HepG2 (cell line): ENCODE results near the gene CYB5A. TPM values are rescaled to one million over a fixed set of nuclear protein-coding genes. Genes with fewer than 3 reads are reported as not detected.

Experiments used
- ATAD3A ChIP-seq: sonication (generic); formaldehyde crosslinking; IDR thresholded peaks from 2 replicates; pipeline ENCODE4 v1.4.0; 2020; ENCODE audit warnings: missing genetic modification reagents
- EP300 ChIP-seq, 3 experiments: sonication (generic) in 1 of 3; formaldehyde crosslinking in 1 of 3; IDR thresholded peaks; 2 replicates each; pipeline versions ENCODE4 v1.5.1 to v1.6.1; 2011 to 2020; ENCODE audit warnings: low read depth in 2 of 3, low read length in 2 of 3, borderline replicate concordance in 1 of 3, improper control_type of control experiment in 1 of 3, mild to moderate bottlenecking in 1 of 3, missing genetic modification reagents in 1 of 3, moderate library complexity in 1 of 3
- HNRNPUL1 ChIP-seq: fragments of 200-400 bp; formaldehyde crosslinking; IDR thresholded peaks from 2 replicates; pipeline ENCODE4 v1.6.1; 2017; ENCODE audit warnings: low read depth, mild to moderate bottlenecking, low read length, moderate library complexity
- KDM1A ChIP-seq: IDR thresholded peaks from 2 replicates; pipeline ENCODE4 v1.6.1; 2016; ENCODE audit warnings: missing compliant biosample characterization
- KDM6A ChIP-seq: IDR thresholded peaks from 2 replicates; pipeline ENCODE4 v1.6.1; 2016; ENCODE audit warnings: low read depth
- NCOA1 ChIP-seq: sonication (generic); formaldehyde crosslinking; IDR thresholded peaks from 2 replicates; pipeline ENCODE4 v1.9.0; 2021; ENCODE audit warnings: missing genetic modification reagents
- PHF20 ChIP-seq: sonication (generic); formaldehyde crosslinking; IDR thresholded peaks from 2 replicates; pipeline ENCODE4 v1.5.0; 2020; ENCODE audit warnings: mild to moderate bottlenecking, missing genetic modification reagents
- RNF2 ChIP-seq: fragments of 450-650 bp; conservative IDR thresholded peaks from 2 replicates; pipeline ENCODE4 v1.6.1; 2016; ENCODE audit warnings: low read depth
- RXRA ChIP-seq: sonication (generic); formaldehyde crosslinking; IDR thresholded peaks from 2 replicates; pipeline ENCODE4 v1.5.1; 2020; ENCODE audit warnings: missing genetic modification reagents
- SCMH1 ChIP-seq: sonication (generic); formaldehyde crosslinking; IDR thresholded peaks from 2 replicates; pipeline ENCODE4 v1.9.0; 2021; ENCODE audit warnings: missing genetic modification reagents, mild to moderate bottlenecking, borderline replicate concordance
- ZEB1 ChIP-seq: IDR thresholded peaks from 2 replicates; pipeline ENCODE4 v1.6.1; 2012; ENCODE audit warnings: mild to moderate bottlenecking, low read depth, inconsistent platforms; ENCODE audit not compliant: insufficient replicate concordance
- ZNF138 ChIP-seq: sonication (generic); formaldehyde crosslinking; IDR thresholded peaks from 2 replicates; pipeline ENCODE4 v1.5.0; 2020; ENCODE audit warnings: mild to moderate bottlenecking, low read depth, missing genetic modification reagents
- ZNF550 ChIP-seq: sonication (generic); formaldehyde crosslinking; IDR thresholded peaks from 2 replicates; pipeline ENCODE4 v1.4.0; 2020; ENCODE audit warnings: mild to moderate bottlenecking, missing genetic modification reagents, borderline replicate concordance
- ZNF619 ChIP-seq: sonication (generic); formaldehyde crosslinking; IDR thresholded peaks from 2 replicates; pipeline ENCODE4 v1.4.0; 2020; ENCODE audit warnings: mild to moderate bottlenecking, missing genetic modification reagents
- ZNF678 ChIP-seq: sonication (generic); formaldehyde crosslinking; IDR thresholded peaks from 2 replicates; pipeline ENCODE4 v1.4.0; 2020; ENCODE audit warnings: mild to moderate bottlenecking, missing genetic modification reagents
- ZNF878 ChIP-seq: sonication (generic); formaldehyde crosslinking; IDR thresholded peaks from 2 replicates; pipeline ENCODE4 v1.8.1; 2023; ENCODE audit warnings: mild to moderate bottlenecking, missing genetic modification reagents, moderate library complexity
- polyA plus RNA-seq, 8 experiments: library from polyadenylated mRNA; depleted of rRNA in 3 of 8; stranded (reverse) in 7 of 8; unstranded in 1 of 8; fragments of >200 nt; fragmentation: Illumina TruSeq in 4 of 8; extraction: Trizol in 4 of 8; gene quantifications; 2 replicates each; pipeline versions ENCODE4 v1.2.1 to v1.2.3, GENCODE V29; 2011 to 2016; ENCODE audit warnings: low read depth in 4 of 8, missing spikeins in 1 of 8, mixed read lengths in 1 of 8; ENCODE audit not compliant: insufficient read depth in 1 of 8
- total RNA-seq, 5 experiments: library from RNA; depleted of rRNA; stranded (reverse); fragments of >200 nt; fragmentation: Illumina TruSeq; extraction: Trizol; gene quantifications; 2 replicates each; pipeline ENCODE4 v1.2.3, GENCODE V29; 2016; ENCODE audit warnings: low read depth in 1 of 5
- TF ChIP-seq, protein P1 (sequence below): sonication (generic); formaldehyde crosslinking; IDR thresholded peaks from 2 replicates; pipeline ENCODE4 v1.4.0; 2020; ENCODE audit warnings: missing genetic modification reagents
- TF ChIP-seq, protein P2 (sequence below): sonication (generic); formaldehyde crosslinking; IDR thresholded peaks from 2 replicates; pipeline ENCODE4 v1.4.0; 2020; ENCODE audit warnings: missing genetic modification reagents
- TF ChIP-seq, protein P3 (sequence below): sonication (generic); formaldehyde crosslinking; IDR thresholded peaks from 2 replicates; pipeline ENCODE4 v1.5.1; 2020; ENCODE audit warnings: missing genetic modification reagents, mild to moderate bottlenecking, borderline replicate concordance
- TF ChIP-seq, protein P4 (sequence below): sonication (generic); formaldehyde crosslinking; IDR thresholded peaks from 2 replicates; pipeline ENCODE4 v1.4.0; 2020; ENCODE audit warnings: mild to moderate bottlenecking, missing genetic modification reagents
- TF ChIP-seq, protein P5 (sequence below): IDR thresholded peaks from 2 replicates; pipeline ENCODE4 v1.6.1; 2016; ENCODE audit warnings: mild to moderate bottlenecking, missing biosample characterization, missing genetic modification reagents

CYB5A gene
- total and polyA plus RNA-seq, 2 of the 13 experiments (the other 11 are each of a cell fraction or from before 2014, with no cell fraction given): 215 to 356 TPM

DNA sequence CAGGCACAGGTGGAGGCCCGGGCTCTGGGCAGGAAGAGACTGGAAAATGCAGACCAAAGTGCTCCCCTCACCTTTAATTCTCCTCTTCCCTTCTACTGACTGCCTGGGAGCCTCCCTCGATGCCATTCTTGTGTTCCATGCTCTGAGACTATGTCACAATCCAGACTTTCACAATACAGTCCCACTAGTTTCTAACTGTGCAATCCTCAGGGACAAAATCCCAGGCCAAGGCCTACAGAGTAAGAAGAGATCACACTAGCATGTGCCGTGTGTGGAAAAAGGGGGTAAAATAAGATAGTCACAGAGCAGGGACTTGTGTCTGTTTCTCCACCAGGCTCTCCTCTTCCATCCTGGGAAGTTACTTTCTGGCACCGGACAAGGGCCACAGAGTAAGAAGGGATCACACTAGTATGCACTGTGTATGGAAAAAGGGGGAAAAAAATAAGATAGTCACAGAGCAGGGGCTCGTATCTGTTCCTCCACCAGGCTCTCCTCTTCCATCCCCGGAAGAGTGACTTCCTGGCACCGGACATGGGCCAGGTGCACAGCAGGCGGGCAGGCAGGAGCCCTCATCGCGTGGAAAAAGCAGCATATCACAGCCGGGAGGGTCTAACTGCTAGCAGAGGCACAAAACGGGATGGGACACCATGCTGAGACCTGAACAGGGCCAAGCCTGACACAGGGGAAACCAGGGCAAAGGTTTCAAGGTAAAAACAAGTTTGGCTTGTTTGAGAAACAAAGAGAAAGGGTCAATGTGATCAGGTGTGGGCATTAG is 9.6 kb downstream of the CYB5A start (continued):
- TF ChIP-seq ZNF550 (no peak), HNRNPUL1 (no peak), ATAD3A (CRISPR knock-in tag) (no peak), EP300 (IDR thresholded peaks at IDR 0.05; ENCODE audit: low read depth in 2 of 2, low read length in 2 of 2) (peak in 1 of 2 experiments; percentile 57; a peak in 1 of 4 replicates), EP300 (CRISPR knock-in tag; IDR thresholded peaks at IDR 0.05; ENCODE audit: borderline replicate concordance) (no peak), NCOA1 (CRISPR knock-in tag) (no peak), KDM1A (no peak; the same call in 1 of the 2 replicates), RNF2 (no peak), ZEB1 (no peak), RXRA (CRISPR knock-in tag) (peak; percentile 31; the same call in 1 of the 2 replicates), KDM6A (no peak), ZNF878 (no peak), SCMH1 (CRISPR knock-in tag) (no peak), ZNF138 (CRISPR knock-in tag) (no peak), PHF20 (CRISPR knock-in tag) (no peak), ZNF678 (CRISPR knock-in tag) (no peak), ZNF619 (no peak)
- TF ChIP-seq, protein P1, sequence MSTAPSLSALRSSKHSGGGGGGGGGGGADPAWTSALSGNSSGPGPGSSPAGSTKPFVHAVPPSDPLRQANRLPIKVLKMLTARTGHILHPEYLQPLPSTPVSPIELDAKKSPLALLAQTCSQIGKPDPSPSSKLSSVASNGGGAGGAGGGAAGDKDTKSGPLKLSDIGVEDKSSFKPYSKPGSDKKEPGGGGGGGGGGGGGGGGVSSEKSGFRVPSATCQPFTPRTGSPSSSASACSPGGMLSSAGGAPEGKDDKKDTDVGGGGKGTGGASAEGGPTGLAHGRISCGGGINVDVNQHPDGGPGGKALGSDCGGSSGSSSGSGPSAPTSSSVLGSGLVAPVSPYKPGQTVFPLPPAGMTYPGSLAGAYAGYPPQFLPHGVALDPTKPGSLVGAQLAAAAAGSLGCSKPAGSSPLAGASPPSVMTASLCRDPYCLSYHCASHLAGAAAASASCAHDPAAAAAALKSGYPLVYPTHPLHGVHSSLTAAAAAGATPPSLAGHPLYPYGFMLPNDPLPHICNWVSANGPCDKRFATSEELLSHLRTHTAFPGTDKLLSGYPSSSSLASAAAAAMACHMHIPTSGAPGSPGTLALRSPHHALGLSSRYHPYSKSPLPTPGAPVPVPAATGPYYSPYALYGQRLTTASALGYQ (CRISPR knock-in tag): no peak
- TF ChIP-seq, protein P2, sequence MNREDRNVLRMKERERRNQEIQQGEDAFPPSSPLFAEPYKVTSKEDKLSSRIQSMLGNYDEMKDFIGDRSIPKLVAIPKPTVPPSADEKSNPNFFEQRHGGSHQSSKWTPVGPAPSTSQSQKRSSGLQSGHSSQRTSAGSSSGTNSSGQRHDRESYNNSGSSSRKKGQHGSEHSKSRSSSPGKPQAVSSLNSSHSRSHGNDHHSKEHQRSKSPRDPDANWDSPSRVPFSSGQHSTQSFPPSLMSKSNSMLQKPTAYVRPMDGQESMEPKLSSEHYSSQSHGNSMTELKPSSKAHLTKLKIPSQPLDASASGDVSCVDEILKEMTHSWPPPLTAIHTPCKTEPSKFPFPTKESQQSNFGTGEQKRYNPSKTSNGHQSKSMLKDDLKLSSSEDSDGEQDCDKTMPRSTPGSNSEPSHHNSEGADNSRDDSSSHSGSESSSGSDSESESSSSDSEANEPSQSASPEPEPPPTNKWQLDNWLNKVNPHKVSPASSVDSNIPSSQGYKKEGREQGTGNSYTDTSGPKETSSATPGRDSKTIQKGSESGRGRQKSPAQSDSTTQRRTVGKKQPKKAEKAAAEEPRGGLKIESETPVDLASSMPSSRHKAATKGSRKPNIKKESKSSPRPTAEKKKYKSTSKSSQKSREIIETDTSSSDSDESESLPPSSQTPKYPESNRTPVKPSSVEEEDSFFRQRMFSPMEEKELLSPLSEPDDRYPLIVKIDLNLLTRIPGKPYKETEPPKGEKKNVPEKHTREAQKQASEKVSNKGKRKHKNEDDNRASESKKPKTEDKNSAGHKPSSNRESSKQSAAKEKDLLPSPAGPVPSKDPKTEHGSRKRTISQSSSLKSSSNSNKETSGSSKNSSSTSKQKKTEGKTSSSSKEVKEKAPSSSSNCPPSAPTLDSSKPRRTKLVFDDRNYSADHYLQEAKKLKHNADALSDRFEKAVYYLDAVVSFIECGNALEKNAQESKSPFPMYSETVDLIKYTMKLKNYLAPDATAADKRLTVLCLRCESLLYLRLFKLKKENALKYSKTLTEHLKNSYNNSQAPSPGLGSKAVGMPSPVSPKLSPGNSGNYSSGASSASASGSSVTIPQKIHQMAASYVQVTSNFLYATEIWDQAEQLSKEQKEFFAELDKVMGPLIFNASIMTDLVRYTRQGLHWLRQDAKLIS (CRISPR knock-in tag): no peak
- TF ChIP-seq, protein P3, sequence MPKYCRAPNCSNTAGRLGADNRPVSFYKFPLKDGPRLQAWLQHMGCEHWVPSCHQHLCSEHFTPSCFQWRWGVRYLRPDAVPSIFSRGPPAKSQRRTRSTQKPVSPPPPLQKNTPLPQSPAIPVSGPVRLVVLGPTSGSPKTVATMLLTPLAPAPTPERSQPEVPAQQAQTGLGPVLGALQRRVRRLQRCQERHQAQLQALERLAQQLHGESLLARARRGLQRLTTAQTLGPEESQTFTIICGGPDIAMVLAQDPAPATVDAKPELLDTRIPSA: no peak
- TF ChIP-seq, protein P4, sequence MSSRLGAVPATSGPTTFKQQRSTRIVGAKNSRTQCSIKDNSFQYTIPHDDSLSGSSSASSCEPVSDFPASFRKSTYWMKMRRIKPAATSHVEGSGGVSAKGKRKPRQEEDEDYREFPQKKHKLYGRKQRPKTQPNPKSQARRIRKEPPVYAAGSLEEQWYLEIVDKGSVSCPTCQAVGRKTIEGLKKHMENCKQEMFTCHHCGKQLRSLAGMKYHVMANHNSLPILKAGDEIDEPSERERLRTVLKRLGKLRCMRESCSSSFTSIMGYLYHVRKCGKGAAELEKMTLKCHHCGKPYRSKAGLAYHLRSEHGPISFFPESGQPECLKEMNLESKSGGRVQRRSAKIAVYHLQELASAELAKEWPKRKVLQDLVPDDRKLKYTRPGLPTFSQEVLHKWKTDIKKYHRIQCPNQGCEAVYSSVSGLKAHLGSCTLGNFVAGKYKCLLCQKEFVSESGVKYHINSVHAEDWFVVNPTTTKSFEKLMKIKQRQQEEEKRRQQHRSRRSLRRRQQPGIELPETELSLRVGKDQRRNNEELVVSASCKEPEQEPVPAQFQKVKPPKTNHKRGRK: 0 out of 2 replicates have a peak, but pooled peaks have one; percentile 21
- TF ChIP-seq, protein P5, sequence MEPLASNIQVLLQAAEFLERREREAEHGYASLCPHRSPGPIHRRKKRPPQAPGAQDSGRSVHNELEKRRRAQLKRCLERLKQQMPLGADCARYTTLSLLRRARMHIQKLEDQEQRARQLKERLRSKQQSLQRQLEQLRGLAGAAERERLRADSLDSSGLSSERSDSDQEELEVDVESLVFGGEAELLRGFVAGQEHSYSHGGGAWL: no peak
